Tibial nerve (tissue), 4 donors: ENCODE measurements around the gene TMEM132C. TPM values are rescaled to one million over a fixed set of nuclear protein-coding genes. Genes with fewer than 3 reads are reported as not detected.
"Not testable (repeated sequence)": the region's sequence is repeated elsewhere in the genome, so short reads cannot be mapped to it uniquely, and the experiment has no call there.

Experiments used
- DNase-seq, 2 donors: peaks; one replicate each; pipeline ENCODE4 v3.0.0-alpha.2; 2019; ENCODE audit warnings: low spot score in 2 of 2
- H3K27ac ChIP-seq, 4 donors: fragments of 200-600 bp; sonication (generic) in 3 of 4; one replicate each; pipeline ENCODE4 v1.5.1; 2017 to 2019; ENCODE audit warnings: mild to moderate bottlenecking in 1 of 4
- H3K27me3 ChIP-seq, 2 donors: fragments of 200-600 bp; sonication (generic) in 1 of 2; one replicate each; pipeline versions ENCODE4 v1.5.1 to v1.6.0; 2017 to 2019
- H3K36me3 ChIP-seq, 3 donors: fragments of 200-600 bp; sonication (generic); one replicate each; pipeline ENCODE4 v1.5.1; 2018 to 2019
- H3K4me1 ChIP-seq, 4 donors: fragments of 200-600 bp; sonication (generic) in 3 of 4; one replicate each; pipeline ENCODE4 v1.5.1; 2017 to 2019
- H3K4me3 ChIP-seq, 4 donors: fragments of 200-600 bp; sonication (generic) in 3 of 4; one replicate each; pipeline ENCODE4 v1.5.1; 2017 to 2019; ENCODE audit warnings: mild to moderate bottlenecking in 1 of 4, moderate library complexity in 1 of 4
- H3K9me3 ChIP-seq, 4 donors: fragments of 200-600 bp; sonication (generic) in 3 of 4; one replicate each; pipeline ENCODE4 v1.5.1; 2017 to 2019
- CTCF ChIP-seq, 5 experiments: fragments of 200-600 bp in 3 of 5; fragments of 450-650 bp in 2 of 5; sonication (generic) in 3 of 5; IDR thresholded peaks; one replicate each; pipeline ENCODE4 v1.5.1; 2016 to 2019; ENCODE audit warnings: antibody characterized with exemption in 5 of 5, mild to moderate bottlenecking in 3 of 5, moderate library complexity in 2 of 5
- EP300 ChIP-seq, 2 donors: sonication (generic); formaldehyde crosslinking; IDR thresholded peaks; one replicate each; pipeline ENCODE4 v1.6.1; 2017; ENCODE audit warnings: antibody characterized with exemption in 2 of 2, mild to moderate bottlenecking in 1 of 2
- POLR2A ChIP-seq, 2 donors: fragments of 450-650 bp; IDR thresholded peaks; one replicate each; pipeline ENCODE4 v1.6.1; 2017; ENCODE audit warnings: antibody characterized with exemption in 2 of 2, mild to moderate bottlenecking in 2 of 2, moderate library complexity in 2 of 2
- WGBS, 2 donors: methylation state at CpG; one replicate each; pipeline ENCODE4 v1.1.5; 2018; 5-methylcytosine and 5-hydroxymethylcytosine counted together
- total RNA-seq, 4 donors: library from RNA; depleted of rRNA; stranded (reverse); fragments of >200 nt; gene quantifications; one replicate each; pipeline ENCODE4 v1.1.0, GENCODE V29; 2016

Gene TMEM132C
- total RNA-seq, 4 donors from 2014 or later, result 8.2 to 17.4 (median 12.4) TPM

- peaks cover 0 to 5% (median 0%) of the 10 kb centered on the region in 4 donors for H3K9me3 ChIP-seq
- no peaks in the 10 kb centered on the region for H3K27me3 ChIP-seq
- H3K36me3 ChIP-seq, result no peaks in the 10 kb centered on the region
- no peak for DNase-seq
- no peak overlapping the region for H3K27ac ChIP-seq
- 85 to 86% methylated on average over 2 of the region's 2 CpGs for WGBS, 2 donors
- no peaks in the 10 kb centered on the region for H3K4me1 ChIP-seq
- H3K4me3 ChIP-seq, result no peak overlapping the region
- no peak for TF ChIP-seq CTCF (IDR thresholded peaks at IDR 0.05)
- no peak for TF ChIP-seq EP300 (IDR thresholded peaks at IDR 0.05)
- TF ChIP-seq POLR2A (IDR thresholded peaks at IDR 0.05), result no peak
Observed at GRCh38 chr12:128245121-128245520, 21.8 kb upstream of the TMEM132C start.

DNA sequence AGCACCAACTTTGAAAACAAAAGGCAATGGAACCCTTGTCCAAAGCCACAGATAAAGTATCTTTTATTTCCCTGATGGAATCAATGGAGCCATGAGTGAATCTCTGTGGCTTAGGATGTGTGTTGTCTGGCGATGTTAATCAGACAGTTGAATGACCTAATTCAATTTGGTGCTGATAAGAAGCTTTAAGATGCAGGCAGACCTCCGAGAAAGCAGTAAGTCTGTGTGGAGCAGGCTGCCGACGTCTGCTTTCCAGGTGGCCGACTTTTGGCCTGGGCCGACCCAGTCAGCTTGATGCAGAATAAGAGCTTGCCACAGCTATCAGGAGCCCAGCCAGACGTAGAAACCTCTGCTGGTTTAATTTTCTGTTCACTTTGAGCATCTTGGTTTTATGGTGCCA, 21.1 kb upstream of the TMEM132C start:
- no peak for DNase-seq
- Histone ChIP-seq H3K36me3 (no peaks in the 10 kb centered on the region), H3K4me1 (no peaks in the 10 kb centered on the region), H3K27me3 (no peaks in the 10 kb centered on the region), H3K27ac (no peak overlapping the region), H3K9me3 (peaks cover 0 to 5% (median 0%) of the 10 kb centered on the region in 4 donors), H3K4me3 (no peak overlapping the region)
- WGBS, 2 donors, result 35 to 53% methylated on average over 7 of the region's 7 CpGs
- TF ChIP-seq EP300 (IDR thresholded peaks at IDR 0.05) (no peak), CTCF (IDR thresholded peaks at IDR 0.05) (no peak), POLR2A (IDR thresholded peaks at IDR 0.05) (no peak)

- H3K4me3 ChIP-seq, result no peak overlapping the region
- H3K36me3 ChIP-seq, result no peaks in the 10 kb centered on the region
- H3K27me3 ChIP-seq, result no peaks in the 10 kb centered on the region
- DNase-seq, result no peak
- TF ChIP-seq CTCF (IDR thresholded peaks at IDR 0.05), result no peak
- no peak for TF ChIP-seq POLR2A (IDR thresholded peaks at IDR 0.05)
- H3K9me3 ChIP-seq, result peaks cover 0 to 8% (median 0%) of the 10 kb centered on the region in 4 donors
- WGBS, 2 donors, result 72 to 73% methylated on average over 8 of the region's 8 CpGs
- no peaks in the 10 kb centered on the region for H3K4me1 ChIP-seq
- no peak overlapping the region for H3K27ac ChIP-seq
Observed at GRCh38 chr12:128250096-128250495, 16.9 kb upstream of the TMEM132C start.

DNA sequence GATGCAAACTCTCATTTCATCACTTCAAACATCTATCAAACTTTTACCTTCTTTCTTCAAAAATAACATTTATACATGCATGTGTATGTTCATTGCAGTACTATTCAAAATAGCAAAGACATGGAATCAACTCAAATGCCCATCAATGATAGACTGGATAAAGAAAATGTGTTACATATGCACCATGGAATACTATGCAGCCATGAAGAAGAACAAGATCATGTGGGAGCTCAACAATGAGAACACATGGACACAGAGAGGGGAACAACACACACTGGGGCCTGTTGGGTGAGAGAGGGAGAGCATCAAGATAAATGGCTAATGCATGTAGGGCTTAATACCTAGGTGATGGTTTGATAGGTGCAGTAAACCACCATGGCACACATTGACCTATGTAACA, 13.1 kb upstream of the TMEM132C start:
- H3K4me3 ChIP-seq, H3K4me1 ChIP-seq, H3K27me3 ChIP-seq, H3K27ac ChIP-seq, DNase-seq, H3K36me3 ChIP-seq: not testable (repeated sequence)
- H3K9me3 ChIP-seq, result peaks cover 0 to 14% (median 2%) of the 10 kb centered on the region in 4 donors

GRCh38 chr12:128258866-128259555, 8.0 kb upstream of the TMEM132C start:
- 23 to 28% methylated on average over 9 of the region's 9 CpGs for WGBS, 2 donors
- no peak for TF ChIP-seq POLR2A (IDR thresholded peaks at IDR 0.05)
- TF ChIP-seq CTCF (IDR thresholded peaks at IDR 0.05), result no peak
- TF ChIP-seq EP300 (IDR thresholded peaks at IDR 0.05), result no peak
- Histone ChIP-seq H3K4me1 (no peaks in the 10 kb centered on the region), H3K27me3 (no peaks in the 10 kb centered on the region), H3K36me3 (no peaks in the 10 kb centered on the region), H3K27ac (no peak overlapping the region), H3K4me3 (no peak overlapping the region), H3K9me3 (peaks cover 0 to 16% (median 2%) of the 10 kb centered on the region in 4 donors)
- no peak for DNase-seq
